Heart left ventricle (tissue), 13 donors: ENCODE measurements around the gene C17orf67.

ENCODE experiments used
- POLR2A ChIP-seq, 2 donors: fragments of 450-650 bp; IDR thresholded peaks; one replicate each; pipeline ENCODE4 v1.6.1; 2017; ENCODE audit warnings: antibody characterized with exemption in 2 of 2, mild to moderate bottlenecking in 2 of 2, moderate library complexity in 2 of 2
- TF ChIP-seq, protein P1 (sequence below), 12 donors: fragments of 200-600 bp; sonication (generic) in 4 of 12; IDR thresholded peaks; one replicate each; pipeline versions ENCODE4 v1.5.0 to v1.8.0; 2018 to 2022; ENCODE audit warnings: antibody characterized with exemption in 12 of 12, mild to moderate bottlenecking in 5 of 12
- donor health status: ischemic (EF 13 %, LVEDD 7.1; RV severe dilation, severe dysfunction).
- donor health status: DM: no; HTN: yes; CAD: no.
- donor health status: DM: no; HTN: no; CAD: no.
- donor health status: ischemic (EF 25% LVEDD 6.9; RV normal size, moderate dysfunction).
- donor health status: ischemic (EF 25% LVEDD 5.7; RV mildly dilated, moderate dysfunction).
- donor health status: ischemic (EF 35%, LVEDD 5.7; RV mildly dilated, moderate dysfunction).
- donor health status: nonischemic (EF 11% LVEDD 7.7; RV severe dilation, severe dysfunction).
- donor health status: DM: yes; HTN: yes; CAD: no.
- donor health status: PGD.
- donor health status: ischemic (EF 29% LVEDD 5.4; RV normal size, mild dysfunction).
- donor health status: nonischemic (EF 23%, LVEDD 6.1; RV moderate dilation, normal function).

DNA sequence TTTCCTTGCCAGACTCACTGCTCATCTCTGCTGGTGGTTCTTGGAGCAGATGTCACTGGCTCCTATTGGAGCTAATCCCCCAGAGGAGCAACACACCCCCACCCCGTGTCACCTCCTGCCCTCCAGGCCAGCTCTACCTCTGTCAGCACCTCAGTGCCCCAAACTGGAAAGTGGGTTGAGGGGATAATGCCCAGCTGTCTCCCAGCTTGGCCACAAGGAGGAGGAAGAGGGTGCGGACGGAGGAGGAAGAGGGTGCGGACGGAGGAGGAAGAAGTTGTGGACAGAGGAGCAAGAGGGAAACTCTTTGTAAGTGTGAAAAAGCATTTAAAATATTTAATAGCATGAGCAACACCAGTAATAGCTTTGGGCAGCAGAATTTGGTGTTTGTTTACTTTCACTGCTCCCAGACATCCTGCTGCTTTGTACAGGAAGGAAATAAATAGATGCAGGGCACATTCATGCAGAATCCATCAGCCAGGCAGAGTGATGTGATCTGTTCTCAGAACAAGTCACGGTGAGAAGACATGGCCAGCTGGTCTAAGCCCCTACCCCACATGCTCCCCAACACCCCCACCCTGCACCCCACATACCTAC, 82.5 kb downstream of the C17orf67 start:
- TF ChIP-seq, protein P1, sequence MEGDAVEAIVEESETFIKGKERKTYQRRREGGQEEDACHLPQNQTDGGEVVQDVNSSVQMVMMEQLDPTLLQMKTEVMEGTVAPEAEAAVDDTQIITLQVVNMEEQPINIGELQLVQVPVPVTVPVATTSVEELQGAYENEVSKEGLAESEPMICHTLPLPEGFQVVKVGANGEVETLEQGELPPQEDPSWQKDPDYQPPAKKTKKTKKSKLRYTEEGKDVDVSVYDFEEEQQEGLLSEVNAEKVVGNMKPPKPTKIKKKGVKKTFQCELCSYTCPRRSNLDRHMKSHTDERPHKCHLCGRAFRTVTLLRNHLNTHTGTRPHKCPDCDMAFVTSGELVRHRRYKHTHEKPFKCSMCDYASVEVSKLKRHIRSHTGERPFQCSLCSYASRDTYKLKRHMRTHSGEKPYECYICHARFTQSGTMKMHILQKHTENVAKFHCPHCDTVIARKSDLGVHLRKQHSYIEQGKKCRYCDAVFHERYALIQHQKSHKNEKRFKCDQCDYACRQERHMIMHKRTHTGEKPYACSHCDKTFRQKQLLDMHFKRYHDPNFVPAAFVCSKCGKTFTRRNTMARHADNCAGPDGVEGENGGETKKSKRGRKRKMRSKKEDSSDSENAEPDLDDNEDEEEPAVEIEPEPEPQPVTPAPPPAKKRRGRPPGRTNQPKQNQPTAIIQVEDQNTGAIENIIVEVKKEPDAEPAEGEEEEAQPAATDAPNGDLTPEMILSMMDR (IDR thresholded peaks at IDR 0.05), result no peak
- TF ChIP-seq POLR2A (IDR thresholded peaks at IDR 0.05), result no peak
